Suppressor macrophage treated with lipopolysaccharide for 4 hours (primary cell): ENCODE data around the gene PARD3B.

Experiments used
- DNase-seq: peaks from one replicate; pipeline ENCODE4 v3.0.0-alpha.2; 2020

The PARD3B gene

GRCh38 chr2:205297846-205298245, 752.6 kb downstream of the PARD3B start:
- DNase-seq, result no peak

- DNase-seq, result no peak
Observed at GRCh38 chr2:205311201-205311600, 765.9 kb downstream of the PARD3B start.

- DNase-seq, result no peak
Observed at GRCh38 chr2:205321231-205321630, 776.0 kb downstream of the PARD3B start.

- no peak for DNase-seq
Observed at GRCh38 chr2:205323929-205324328, 778.7 kb downstream of the PARD3B start.

GRCh38 chr2:205324355-205324754, 779.1 kb downstream of the PARD3B start:
- DNase-seq, result no peak

GRCh38 chr2:205333351-205333750, 788.1 kb downstream of the PARD3B start:
- no peak for DNase-seq

- no peak for DNase-seq
Observed at GRCh38 chr2:205337274-205337673, 792.0 kb downstream of the PARD3B start.

- no peak for DNase-seq
Observed at GRCh38 chr2:205338156-205338555, 792.9 kb downstream of the PARD3B start.

- no peak for DNase-seq
Observed at GRCh38 chr2:205343103-205343502, 797.8 kb downstream of the PARD3B start.

- DNase-seq, result no peak
Observed at GRCh38 chr2:205346649-205347048, 801.4 kb downstream of the PARD3B start.

GRCh38 chr2:205347899-205348298, 802.6 kb downstream of the PARD3B start:
- DNase-seq, result no peak

GRCh38 chr2:205352094-205352493, 806.8 kb downstream of the PARD3B start:
- DNase-seq, result no peak

- DNase-seq, result no peak
Observed at GRCh38 chr2:205352593-205352992, 807.3 kb downstream of the PARD3B start.

GRCh38 chr2:205357732-205358131, 812.5 kb downstream of the PARD3B start:
- no peak for DNase-seq

- no peak for DNase-seq
Observed at GRCh38 chr2:205358351-205358815, 813.1 kb downstream of the PARD3B start.

- no peak for DNase-seq
Observed at GRCh38 chr2:205361272-205361671, 816.0 kb downstream of the PARD3B start.

- DNase-seq, result no peak
Observed at GRCh38 chr2:205361970-205362369, 816.7 kb downstream of the PARD3B start.

- no peak for DNase-seq
Observed at GRCh38 chr2:205364261-205364660, 819.0 kb downstream of the PARD3B start.

- no peak for DNase-seq
Observed at GRCh38 chr2:205366336-205367060, 821.2 kb downstream of the PARD3B start.

- DNase-seq, result no peak
Observed at GRCh38 chr2:205367331-205367935, 822.2 kb downstream of the PARD3B start.

GRCh38 chr2:205369813-205370212, 824.5 kb downstream of the PARD3B start:
- DNase-seq, result no peak

- DNase-seq, result no peak
Observed at GRCh38 chr2:205370726-205371125, 825.5 kb downstream of the PARD3B start.

GRCh38 chr2:205372141-205372540, 826.9 kb downstream of the PARD3B start:
- DNase-seq, result no peak
